ENCODE data around the gene ZNF451.

DNA sequence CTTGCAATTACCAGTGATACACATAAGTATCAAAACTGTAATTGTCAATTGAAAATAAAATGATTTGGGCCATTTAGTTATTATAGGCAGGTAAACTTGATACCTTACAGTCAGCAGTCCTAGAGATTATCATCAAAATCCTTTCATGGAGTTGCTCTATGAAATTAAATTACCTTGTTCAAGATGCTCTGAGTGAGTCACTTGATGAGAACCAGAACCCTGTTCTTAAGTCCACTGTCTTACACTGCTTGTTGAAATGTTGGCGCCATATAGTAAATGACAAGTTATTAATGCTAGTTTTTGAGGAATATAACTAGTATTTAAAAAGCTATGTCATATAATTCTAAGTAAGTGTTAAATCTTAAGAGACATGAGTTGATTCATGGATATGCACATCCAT, 45.0 kb downstream of the ZNF451 start:
- TF ChIP-seq CTCF (conservative IDR thresholded peaks at IDR 0.05) (no peak), ZFX (IDR thresholded peaks at IDR 0.05) (no peak)
